GM04503 (cell line): Measurements from ENCODE around the gene THPO.

Experiments used
- DNase-seq: peaks from one replicate; pipeline ENCODE4 v3.0.0-alpha.2; 2012; ENCODE audit warnings: low read depth

The THPO gene

DNA sequence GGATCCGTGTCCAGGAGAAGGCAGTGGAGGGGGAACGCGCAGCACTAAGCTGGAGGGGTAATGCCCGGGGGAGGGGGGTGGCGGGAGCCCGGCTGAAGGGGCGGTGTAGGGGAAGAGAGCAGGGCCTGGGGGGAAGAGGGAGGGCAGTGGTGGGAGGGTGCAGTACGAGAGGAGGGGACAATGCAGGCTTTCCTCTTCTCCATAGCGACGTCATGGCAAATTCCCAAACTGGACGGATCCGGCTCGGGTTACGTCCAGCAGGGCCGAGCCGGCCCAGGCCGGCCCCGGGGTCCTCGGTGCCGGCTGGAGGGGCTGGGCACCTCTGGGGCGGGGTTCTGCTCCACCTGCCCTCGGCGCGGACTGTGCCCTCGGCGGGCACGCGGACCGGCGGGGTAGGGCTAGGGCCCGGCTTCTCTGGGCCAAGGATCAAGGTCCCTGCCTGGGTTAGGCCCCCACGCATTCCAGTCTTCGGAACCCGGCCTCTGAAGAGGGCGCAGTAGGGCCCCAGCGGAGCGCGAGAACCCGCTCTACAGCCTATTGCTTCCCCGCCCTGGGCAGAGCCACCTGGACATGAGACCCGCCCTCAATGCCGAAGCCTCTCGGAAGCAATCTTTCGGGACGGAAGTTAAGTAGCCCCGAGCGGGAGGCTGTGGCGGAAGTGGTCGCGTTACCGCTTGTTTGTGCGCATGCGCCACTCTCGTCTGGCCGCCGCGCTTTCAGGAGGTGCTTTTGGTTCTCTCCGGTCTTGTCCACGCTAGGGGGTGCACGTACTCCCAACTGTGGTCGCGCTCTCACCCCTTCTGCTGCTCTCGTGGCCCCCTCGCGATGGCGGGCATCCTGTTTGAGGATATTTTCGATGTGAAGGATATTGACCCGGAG lies 15.1 kb downstream of the THPO start:
- DNase-seq = peak; percentile 77

GRCh38 chr3:184361932-184362667 lies 15.9 kb downstream of the THPO start:
- DNase-seq = no peak

- no peak for DNase-seq
These were observed 16.5 kb downstream of the THPO start, which contains the start of the genes CLCN2 and POLR2H for GRCh38 chr3:184361532-184361931. TSS of gene CLCN2 (minus strand) at chr3:184361605. CDS start at chr3:184361479, 126 bp downstream. TSS of gene POLR2H (plus strand) at chr3:184361710. CDS start at chr3:184363493, 1,783 bp downstream.

DNA sequence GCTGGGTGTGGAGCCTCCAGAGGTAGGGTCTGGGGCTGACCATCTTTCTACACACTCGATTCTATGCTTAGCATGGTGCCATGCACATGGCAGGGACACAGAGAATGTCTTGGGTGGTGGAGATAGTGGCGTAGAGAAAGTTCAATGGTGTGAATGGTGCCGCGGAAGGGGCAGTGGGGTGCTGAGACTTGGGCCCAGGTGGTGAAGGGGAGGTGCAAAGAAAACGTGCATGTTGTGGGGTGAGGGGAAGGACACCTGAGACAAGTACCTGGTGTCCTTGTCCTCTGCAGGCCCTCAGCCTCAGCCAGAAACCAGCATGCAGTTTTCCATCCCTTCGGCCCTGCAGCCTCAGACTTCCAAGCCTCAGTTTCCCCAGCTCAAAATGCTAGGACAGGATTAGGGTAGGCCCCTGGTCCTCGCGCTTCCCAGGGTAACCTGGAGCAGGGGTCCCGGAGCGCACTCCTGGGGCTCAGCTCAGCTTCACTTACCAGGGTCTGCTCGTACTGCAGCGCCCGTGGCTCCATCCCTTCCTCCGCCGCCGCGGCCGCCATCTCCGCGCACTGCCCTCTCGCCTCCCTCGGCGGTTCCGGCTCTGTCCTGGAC lies 17.0 kb downstream of the THPO start:
- DNase-seq = no peak

- DNase-seq = no peak
These were observed 17.7 kb downstream of the THPO start for GRCh38 chr3:184360070-184360928.

GRCh38 chr3:184359610-184360009 lies 18.4 kb downstream of the THPO start:
- no peak for DNase-seq

- no peak for DNase-seq
These were observed 19.1 kb downstream of the THPO start for GRCh38 chr3:184358921-184359350.

- no peak for DNase-seq
These were observed 19.8 kb downstream of the THPO start for GRCh38 chr3:184358124-184358767.

GRCh38 chr3:184357248-184358123 lies 20.5 kb downstream of the THPO start:
- DNase-seq = no peak

- no peak for DNase-seq
These were observed 22.6 kb downstream of the THPO start for GRCh38 chr3:184355261-184356040.

GRCh38 chr3:184354754-184355153 lies 23.3 kb downstream of the THPO start:
- no peak for DNase-seq

DNA sequence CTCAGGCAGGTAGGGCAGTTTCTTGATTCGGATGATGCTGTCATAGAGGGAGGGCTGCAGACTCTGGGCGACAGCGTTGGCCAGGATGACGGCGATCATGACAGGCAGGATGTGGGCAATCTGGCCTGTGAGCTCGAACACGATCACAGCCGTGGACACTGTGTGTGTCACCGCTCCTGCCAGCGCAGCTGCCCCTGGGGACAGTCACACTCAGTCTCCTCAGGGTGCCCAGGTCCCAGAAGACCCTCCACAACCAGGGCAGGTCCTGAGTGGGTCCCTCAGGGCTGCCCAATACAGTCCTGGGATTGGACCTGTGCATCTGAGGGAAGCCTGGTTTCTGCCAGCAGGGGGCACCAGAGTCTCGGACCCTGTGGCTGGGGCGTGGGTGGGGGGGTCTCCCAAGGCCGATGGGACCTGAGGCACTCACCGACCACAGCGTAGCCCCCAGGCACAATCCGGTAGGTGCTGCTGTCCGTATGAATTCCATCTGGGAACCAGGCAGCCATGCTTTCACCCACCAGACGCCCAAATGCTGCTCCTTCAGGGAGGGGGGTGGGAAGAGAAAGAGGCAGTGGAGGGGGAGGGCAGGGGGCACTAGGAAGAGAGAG lies 23.8 kb downstream of the THPO start:
- DNase-seq = no peak

DNA sequence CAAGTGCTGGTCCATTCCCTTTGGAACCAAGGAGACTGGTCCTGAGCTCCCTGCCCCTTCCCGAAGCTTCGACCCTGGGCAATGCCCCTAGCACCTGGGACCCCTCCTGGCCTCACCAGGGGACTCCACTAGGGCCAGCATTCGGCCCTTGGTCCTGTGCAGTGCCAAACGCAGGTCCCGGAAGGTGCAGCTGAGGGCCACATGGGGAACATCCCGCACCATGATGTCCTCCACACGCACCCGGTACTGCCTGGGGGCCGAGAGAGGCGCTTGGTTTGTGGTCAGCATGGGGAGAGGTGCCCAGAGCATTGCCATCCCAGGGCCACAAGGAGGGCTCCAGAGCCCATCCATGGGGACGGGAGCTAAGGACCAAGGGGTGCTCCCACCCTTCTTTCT lies 24.5 kb downstream of the THPO start:
- no peak for DNase-seq

DNA sequence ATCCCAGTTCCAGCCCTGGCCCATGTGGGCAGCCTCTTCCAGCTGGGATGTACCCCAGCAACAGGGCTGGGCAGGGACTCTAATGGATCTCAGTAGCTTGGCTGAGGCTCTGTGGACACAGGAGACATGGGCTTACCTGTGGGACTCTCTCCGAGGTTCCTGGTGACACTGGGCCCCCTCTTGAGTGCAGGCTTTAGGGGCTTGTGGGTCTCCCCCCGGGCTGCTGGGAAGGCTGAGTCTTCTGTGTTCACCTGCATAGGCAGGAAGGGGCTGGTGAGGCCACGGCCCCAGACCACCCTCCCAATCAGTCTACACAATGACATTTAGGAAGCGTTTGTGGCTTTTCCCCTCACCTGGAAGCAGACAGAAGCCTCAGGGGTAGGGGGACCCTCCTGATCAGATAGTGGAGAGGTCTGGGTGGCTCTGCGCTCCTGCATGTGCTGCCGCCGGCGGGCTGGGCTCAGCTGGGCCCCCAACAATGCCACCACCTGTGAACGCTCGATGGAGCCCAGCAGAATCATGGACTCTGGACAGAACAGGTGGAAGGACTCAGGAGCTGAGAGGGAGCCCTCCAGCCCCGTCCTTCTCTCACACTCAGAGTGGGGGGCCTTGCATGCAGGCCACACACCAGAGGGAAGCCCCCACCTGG lies 25.0 kb downstream of the THPO start:
- DNase-seq = no peak

DNA sequence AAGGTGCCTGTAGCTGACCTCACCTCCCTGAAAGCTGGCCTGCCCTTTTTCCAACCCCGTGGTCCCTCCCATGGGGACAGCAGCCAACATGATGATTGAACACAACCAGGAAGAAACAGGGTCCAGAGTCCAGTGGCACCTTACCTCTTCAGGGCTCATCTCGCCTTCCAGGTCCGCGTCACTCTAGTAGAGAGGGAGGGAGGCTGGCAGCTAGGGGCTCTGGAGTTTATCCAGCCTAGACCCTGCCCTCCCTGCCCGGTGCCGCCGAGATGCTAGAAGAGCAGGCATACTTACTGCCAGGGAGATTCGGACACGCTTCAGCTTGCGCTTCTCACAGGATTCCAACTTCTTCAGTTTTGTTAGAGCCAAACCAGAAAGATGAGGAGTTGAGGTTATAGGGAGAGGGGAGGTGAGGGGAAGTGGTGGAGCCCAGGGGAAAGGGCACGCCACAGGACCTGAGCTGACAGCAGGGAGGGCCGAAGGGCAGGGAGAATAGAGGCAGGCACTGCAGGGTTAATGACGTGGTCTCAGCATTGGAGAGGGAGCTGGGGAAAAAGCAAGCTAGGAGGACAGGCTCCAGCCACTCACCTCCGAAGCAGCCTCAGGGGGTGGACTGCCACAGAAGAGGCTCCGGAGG lies 25.7 kb downstream of the THPO start:
- DNase-seq = no peak

- no peak for DNase-seq
These were observed 26.4 kb downstream of the THPO start for GRCh38 chr3:184351511-184352148.

- no peak for DNase-seq
These were observed 27.4 kb downstream of the THPO start for GRCh38 chr3:184350618-184351017.
